ENCODE results near the gene RAD51B.

DNA sequence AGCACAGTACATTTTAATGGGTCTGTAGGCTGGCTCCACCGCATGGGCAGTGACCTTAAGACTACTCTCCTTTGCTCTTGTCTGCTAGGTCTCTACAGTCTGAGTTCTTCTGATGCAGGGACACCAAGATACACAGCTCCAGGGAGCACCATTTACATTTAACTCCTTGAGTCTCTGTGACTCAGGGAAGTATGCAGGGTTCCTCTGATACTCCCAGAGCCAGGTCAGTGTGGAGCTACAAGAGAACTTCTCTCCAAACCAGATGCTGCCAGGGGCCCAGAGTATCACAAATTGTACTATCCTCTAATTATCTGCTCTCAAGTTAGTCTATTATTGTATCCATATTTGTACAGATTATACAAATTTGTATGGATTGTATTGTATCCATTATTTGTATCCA, 958.1 kb downstream of the RAD51B start:
- TF ChIP-seq, protein P1, sequence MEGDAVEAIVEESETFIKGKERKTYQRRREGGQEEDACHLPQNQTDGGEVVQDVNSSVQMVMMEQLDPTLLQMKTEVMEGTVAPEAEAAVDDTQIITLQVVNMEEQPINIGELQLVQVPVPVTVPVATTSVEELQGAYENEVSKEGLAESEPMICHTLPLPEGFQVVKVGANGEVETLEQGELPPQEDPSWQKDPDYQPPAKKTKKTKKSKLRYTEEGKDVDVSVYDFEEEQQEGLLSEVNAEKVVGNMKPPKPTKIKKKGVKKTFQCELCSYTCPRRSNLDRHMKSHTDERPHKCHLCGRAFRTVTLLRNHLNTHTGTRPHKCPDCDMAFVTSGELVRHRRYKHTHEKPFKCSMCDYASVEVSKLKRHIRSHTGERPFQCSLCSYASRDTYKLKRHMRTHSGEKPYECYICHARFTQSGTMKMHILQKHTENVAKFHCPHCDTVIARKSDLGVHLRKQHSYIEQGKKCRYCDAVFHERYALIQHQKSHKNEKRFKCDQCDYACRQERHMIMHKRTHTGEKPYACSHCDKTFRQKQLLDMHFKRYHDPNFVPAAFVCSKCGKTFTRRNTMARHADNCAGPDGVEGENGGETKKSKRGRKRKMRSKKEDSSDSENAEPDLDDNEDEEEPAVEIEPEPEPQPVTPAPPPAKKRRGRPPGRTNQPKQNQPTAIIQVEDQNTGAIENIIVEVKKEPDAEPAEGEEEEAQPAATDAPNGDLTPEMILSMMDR (IDR thresholded peaks at IDR 0.05): no peak
- TF ChIP-seq POLR2A (IDR thresholded peaks at IDR 0.05) (no peak), EP300 (IDR thresholded peaks at IDR 0.05; ENCODE audit: low read depth) (no peak)
